Gastroesophageal sphincter (tissue), 3 donors: Measurements from ENCODE around the gene TMEM175.

ENCODE experiments used
- CTCF ChIP-seq, 4 experiments: fragments of 200-600 bp in 2 of 4; fragments of 450-650 bp in 2 of 4; sonication (generic) in 1 of 4; IDR thresholded peaks; one replicate each; pipeline ENCODE4 v1.5.1; 2017 to 2019; ENCODE audit warnings: antibody characterized with exemption in 4 of 4, mild to moderate bottlenecking in 2 of 4, moderate library complexity in 2 of 4
- EP300 ChIP-seq: sonication (generic); formaldehyde crosslinking; IDR thresholded peaks from one replicate; pipeline ENCODE4 v1.6.1; 2017; ENCODE audit warnings: antibody characterized with exemption, mild to moderate bottlenecking
- POLR2A ChIP-seq, 2 donors: fragments of 450-650 bp; IDR thresholded peaks; one replicate each; pipeline ENCODE4 v1.6.1; 2017; ENCODE audit warnings: antibody characterized with exemption in 2 of 2, mild to moderate bottlenecking in 2 of 2, moderate library complexity in 1 of 2
- POLR2AphosphoS5 ChIP-seq: sonication (generic); formaldehyde crosslinking; IDR thresholded peaks from one replicate; pipeline ENCODE4 v1.6.1; 2017; ENCODE audit warnings: antibody characterized with exemption

GRCh38 chr4:1004071-1004418 is 71.8 kb downstream of the TMEM175 start:
- TF ChIP-seq POLR2A (IDR thresholded peaks at IDR 0.05) (no peak), CTCF (IDR thresholded peaks at IDR 0.05) (no peak), EP300 (no peak), POLR2AphosphoS5 (no peak)
